Stimulated activated naive CD8-positive, alpha-beta T cell treated with anti-CD3 and anti-CD28 coated beads, Interleukin-15, amount 100 ng/mL, for 72 hours (primary cell): ENCODE measurements around the gene PUS7.
A peak's percentile ranks its signal among the peaks of the same experiment; 100 is the strongest.
"Not testable (repeated sequence)": the region's sequence is repeated elsewhere in the genome, so short reads cannot be mapped to it uniquely, and the experiment has no call there.

ENCODE experiments used
- ATAC-seq: fragments of 150-1000 bp; cut with Tn5 transposase; 2 replicates; pipeline ENCODE4 v1.10.0; 2021; ENCODE audit warnings: mild to moderate bottlenecking, moderate library complexity
- DNase-seq, 2 donors: peaks; one replicate each; pipeline ENCODE4 v3.0.0; 2021 to 2022
- H3K27ac Mint-ChIP-seq, 2 donors: one replicate each; pipeline ENCODE4 v1.8.0; 2022; ENCODE audit warnings: mild to moderate bottlenecking in 2 of 2, mixed read lengths in 2 of 2, moderate library complexity in 2 of 2
- H3K27me3 Mint-ChIP-seq: one replicate; pipeline ENCODE4 v1.8.0; 2022; ENCODE audit warnings: mixed read lengths
- H3K4me1 Mint-ChIP-seq: one replicate; pipeline ENCODE4 v1.8.0; 2022; ENCODE audit warnings: mild to moderate bottlenecking, mixed read lengths
- H3K4me3 Mint-ChIP-seq, 2 donors: one replicate each; pipeline ENCODE4 v1.8.0; 2022; ENCODE audit warnings: mild to moderate bottlenecking in 2 of 2, mixed read lengths in 2 of 2, moderate library complexity in 1 of 2
- H3K9me3 Mint-ChIP-seq, 2 donors: one replicate each; pipeline ENCODE4 v1.8.0; 2022; ENCODE audit warnings: mixed read lengths in 2 of 2

The PUS7 gene

DNA sequence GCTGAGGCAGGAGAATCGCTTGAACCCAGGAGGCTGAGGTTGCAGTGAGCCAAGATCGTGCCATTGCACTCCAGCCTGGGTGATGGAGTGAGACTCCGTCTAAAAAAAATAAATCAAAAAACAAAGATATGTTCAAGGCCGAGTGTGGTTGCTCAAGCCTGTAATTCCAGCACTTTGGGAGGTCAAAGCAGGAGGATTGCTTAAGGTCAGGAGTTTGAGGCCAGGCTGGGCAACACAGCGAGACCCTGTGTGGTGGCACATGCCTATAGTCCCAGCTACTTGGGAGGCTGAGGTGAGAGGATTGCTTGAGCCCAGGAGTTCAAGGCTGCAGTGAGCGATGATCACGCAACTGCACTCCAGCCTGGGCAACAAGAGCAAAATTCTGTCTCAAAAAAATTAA, 1.5 kb downstream of the PUS7 start:
- H3K27ac Mint-ChIP-seq, H3K9me3 Mint-ChIP-seq, DNase-seq, ATAC-seq, H3K27me3 Mint-ChIP-seq: not testable (repeated sequence)
- H3K4me3 Mint-ChIP-seq, result peak overlapping the region; percentile 57
- H3K4me1 Mint-ChIP-seq, result peaks cover 37% of the 10 kb centered on the region

DNA sequence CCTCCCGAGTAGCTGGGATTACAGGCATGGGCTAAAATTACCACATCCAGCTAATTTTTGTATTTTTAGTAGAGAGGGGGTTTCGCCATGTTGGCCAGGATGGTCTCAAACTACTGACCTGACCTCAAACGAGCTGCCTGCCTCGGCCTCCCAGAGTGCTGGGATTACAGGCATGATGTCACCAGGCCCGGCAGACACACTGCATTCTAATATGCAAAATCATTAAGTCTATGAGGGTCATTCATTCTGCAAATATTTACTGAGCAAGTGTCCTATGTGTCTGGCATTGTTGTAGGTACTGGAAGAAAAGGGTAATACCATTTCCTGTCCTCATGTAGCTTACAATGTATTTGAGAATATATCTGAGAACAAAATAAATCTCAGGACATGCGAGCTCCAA, 2.7 kb downstream of the PUS7 start:
- no peak for ATAC-seq
- Mint-ChIP-seq H3K4me3 (peak overlapping the region in 1 of 2 donors; percentile 31), H3K27ac (no peak overlapping the region)

DNA sequence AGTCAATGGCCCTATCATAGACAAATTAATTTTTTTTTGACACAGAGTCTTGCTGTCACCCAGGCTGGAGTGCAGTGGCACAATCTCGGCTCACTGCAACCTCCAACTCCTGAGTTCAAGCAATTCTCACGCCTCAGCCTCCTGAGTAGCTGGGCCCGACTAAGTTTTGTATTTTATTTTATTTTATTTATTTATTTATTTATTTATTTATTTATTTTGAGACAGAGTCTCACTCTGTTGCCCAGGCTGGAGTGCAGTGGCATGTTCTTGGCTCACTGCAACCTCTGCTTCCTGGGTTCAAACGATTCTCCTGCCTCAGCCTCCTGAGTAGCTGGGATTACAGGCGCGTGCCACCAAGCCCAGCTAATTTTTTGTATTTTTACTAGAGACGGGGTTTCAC, 6.5 kb downstream of the PUS7 start:
- H3K4me3 Mint-ChIP-seq, H3K27me3 Mint-ChIP-seq, H3K9me3 Mint-ChIP-seq, ATAC-seq, DNase-seq, H3K27ac Mint-ChIP-seq: not testable (repeated sequence)
- H3K4me1 Mint-ChIP-seq, result peaks cover 50% of the 10 kb centered on the region

More for the DNA sequence above, 2.7 kb downstream of the PUS7 start:
- Mint-ChIP-seq H3K27me3 (no peaks in the 10 kb centered on the region), H3K4me1 (peaks cover 48% of the 10 kb centered on the region), H3K9me3 (no peaks in the 10 kb centered on the region)
- DNase-seq, result no peak

DNA sequence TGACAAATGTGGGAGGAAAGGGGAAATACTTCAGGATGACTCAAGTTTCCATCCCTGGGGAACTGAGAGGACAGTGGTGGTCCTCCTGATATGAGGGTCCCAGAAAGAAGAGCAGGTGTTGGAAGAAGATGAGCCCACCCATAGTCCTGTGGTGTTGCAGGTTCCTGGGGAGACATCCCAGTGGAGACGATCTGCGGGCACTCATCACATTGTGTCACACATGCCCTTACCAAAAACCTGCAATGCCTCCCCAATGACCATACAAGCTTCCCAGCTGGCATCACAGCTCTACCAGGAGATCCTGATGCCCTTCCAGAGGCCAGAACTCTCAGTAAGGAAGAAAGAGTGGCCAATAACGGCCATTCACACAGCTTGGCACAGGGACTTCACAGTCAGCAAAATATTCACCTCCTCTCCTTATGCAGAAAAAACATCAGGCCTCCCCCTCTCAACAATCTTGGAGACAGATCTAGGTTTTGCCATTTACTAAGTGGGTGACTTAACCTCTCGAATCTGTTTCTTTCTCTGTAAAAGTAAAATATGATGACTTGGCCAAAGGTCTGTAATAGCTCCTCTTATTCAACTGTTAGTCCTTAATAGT, 9.0 kb downstream of the PUS7 start:
- H3K4me3 Mint-ChIP-seq, result peak overlapping the region in 1 of 2 donors; percentile 59
- ATAC-seq (no peak), DNase-seq (no peak)
- no peaks in the 10 kb centered on the region for H3K9me3 Mint-ChIP-seq
- H3K4me1 Mint-ChIP-seq, result peaks cover 31% of the 10 kb centered on the region
- H3K27me3 Mint-ChIP-seq, result no peaks in the 10 kb centered on the region
- H3K27ac Mint-ChIP-seq, result peak overlapping the region in 1 of 2 donors; percentile 23

DNA sequence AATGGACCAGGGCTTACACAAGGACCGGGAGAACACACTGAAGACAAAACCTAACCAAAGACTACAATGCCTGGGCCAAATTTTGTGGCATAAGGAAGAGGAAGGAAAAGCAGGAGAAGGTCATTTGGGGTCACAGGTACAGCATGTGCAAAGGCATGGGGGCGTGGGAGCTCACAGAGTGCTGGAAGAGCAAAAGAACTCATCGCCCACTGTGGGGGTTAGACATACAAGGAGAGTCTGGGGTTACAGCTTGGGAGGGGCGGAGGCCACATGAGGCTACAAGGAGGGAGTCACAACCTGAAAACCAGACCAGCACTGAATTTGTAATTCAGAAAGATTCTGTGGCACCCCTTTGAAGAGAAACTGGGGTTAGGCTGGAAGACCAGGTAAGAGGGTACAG, 9.7 kb downstream of the PUS7 start:
- H3K27ac Mint-ChIP-seq, result peak overlapping the region; percentile 2 to 23

DNA sequence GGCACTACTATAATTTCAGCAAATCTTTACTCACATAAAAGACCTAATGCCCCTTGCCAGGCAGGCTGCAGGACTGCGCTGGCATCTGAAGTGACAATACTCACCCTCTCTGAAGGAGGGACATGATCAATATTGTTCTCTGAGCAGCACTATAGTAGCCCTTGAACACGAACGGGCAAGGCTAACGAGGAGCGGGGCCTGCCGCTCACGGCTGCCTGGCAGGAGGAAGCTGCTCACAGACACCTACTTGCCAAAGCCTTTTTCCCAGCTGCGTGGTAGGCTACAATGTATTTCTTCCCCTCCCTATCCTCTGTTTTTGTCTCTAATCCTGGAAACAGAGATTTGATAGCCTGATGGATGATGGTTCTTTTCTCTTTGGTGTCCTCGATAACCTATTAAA, 19.9 kb downstream of the PUS7 start:
- no peaks in the 10 kb centered on the region for H3K27me3 Mint-ChIP-seq
- H3K4me3 Mint-ChIP-seq, result no peak overlapping the region
- DNase-seq (no peak), ATAC-seq (no peak)
- no peaks in the 10 kb centered on the region for H3K9me3 Mint-ChIP-seq
- H3K4me1 Mint-ChIP-seq, result no peaks in the 10 kb centered on the region
- no peak overlapping the region for H3K27ac Mint-ChIP-seq

More for the DNA sequence above, 9.7 kb downstream of the PUS7 start:
- Mint-ChIP-seq H3K27me3 (no peaks in the 10 kb centered on the region), H3K4me3 (peak overlapping the region; percentile 16 to 59), H3K9me3 (no peaks in the 10 kb centered on the region), H3K4me1 (peaks cover 31% of the 10 kb centered on the region)
- no peak for DNase-seq
- ATAC-seq, result peak; percentile 52

DNA sequence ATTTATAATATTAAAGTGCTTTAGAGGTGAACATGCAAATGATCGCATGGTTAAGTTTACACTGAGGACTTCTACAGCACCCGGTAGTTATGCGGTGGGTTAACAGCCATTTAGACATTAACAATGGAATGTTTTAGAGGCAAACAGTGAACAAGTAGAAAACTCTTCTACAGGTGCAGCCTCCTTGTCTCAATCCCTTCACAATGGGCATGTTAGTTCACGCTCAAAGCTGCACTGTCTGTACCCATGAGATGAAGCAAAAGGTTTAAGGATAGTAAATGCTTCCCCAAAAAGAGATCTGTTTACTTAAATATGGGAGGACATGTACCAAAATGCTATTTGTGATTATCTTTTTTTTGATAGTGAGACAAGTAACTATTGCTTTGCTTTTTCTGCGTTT, 25.1 kb downstream of the PUS7 start:
- Mint-ChIP-seq H3K27me3 (no peaks in the 10 kb centered on the region), H3K27ac (no peak overlapping the region), H3K4me3 (no peak overlapping the region), H3K4me1 (no peaks in the 10 kb centered on the region), H3K9me3 (no peaks in the 10 kb centered on the region)
- ATAC-seq, result no peak
- no peak for DNase-seq

DNA sequence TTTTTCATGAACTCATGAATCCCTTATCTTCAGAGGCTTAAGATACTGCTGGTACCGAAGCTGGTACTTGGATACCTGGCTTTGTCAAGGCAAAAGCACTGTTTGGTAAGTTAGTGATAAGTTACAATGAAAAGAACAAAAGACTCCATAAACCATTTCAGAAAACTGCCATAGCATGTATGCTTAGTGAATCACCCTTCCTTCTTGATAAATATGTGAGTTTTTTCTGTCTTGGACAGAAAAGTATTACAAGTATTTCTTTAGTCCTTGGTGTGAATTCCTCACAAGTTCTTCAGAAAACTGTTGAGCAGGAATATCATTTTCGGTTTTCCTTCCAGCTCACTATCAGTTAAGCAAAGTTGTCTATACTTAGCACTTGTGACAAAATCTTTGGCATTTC, 25.6 kb downstream of the PUS7 start:
- ATAC-seq, result no peak
- DNase-seq, result no peak
- Mint-ChIP-seq H3K9me3 (no peaks in the 10 kb centered on the region), H3K27me3 (no peaks in the 10 kb centered on the region), H3K4me3 (no peak overlapping the region), H3K4me1 (no peaks in the 10 kb centered on the region), H3K27ac (no peak overlapping the region)

DNA sequence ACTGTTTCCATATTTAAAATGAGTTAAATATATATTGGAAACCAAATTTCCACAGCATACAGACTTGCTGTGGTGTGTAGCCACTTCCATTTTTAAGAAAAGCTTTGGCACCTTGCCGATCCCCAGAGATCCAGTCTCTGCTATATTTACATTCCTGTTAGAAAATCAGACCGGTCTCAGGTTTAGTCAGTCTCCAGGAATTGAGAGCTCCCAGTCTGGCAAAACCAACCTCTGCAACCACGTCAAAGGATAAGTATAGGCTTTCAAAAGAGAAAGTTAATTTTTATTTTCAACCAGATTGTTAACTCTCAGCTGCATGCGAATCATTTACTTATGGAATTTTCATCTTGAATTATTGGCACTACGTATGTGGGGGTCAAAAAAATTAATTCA, 28.2 kb downstream of the PUS7 start:
- Mint-ChIP-seq H3K9me3 (no peaks in the 10 kb centered on the region), H3K27me3 (no peaks in the 10 kb centered on the region), H3K4me3 (no peak overlapping the region), H3K4me1 (no peaks in the 10 kb centered on the region), H3K27ac (no peak overlapping the region)
- no peak for DNase-seq
- ATAC-seq, result no peak

DNA sequence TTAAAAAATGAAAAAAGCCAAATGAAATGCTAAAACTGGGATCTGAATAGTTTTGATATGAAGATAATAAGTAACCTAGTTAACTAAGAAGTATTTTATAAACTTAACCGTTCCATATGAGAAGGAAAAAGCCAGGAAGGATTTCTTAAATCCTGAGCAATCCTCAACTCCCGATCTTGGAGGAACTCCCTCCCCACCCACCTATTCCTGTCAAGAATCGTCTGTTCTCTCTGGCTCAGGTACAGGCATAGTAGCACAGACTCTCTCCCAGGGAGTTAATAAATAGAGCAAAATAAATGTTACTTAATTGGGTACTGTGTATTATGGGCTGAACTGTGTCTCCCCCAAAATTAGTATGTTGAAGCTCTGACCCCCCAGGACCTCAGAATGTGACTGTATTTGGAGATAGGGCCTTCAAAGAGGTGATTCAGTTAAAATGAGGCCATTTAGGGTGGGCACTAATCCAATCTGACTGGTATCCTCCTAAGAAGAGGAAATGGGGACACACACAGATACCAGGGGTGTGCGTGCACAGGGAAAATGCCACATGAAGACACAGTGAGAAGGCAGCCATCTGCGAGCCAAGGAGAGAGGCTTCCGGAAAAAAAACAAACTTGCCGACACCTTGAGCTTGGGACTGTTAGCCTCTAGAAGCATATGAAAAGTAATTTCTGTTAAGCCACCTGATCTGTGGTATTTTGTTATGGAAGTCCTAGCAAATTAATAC, 28.7 kb downstream of the PUS7 start:
- H3K4me1 Mint-ChIP-seq, result no peaks in the 10 kb centered on the region
- no peak for DNase-seq

DNA sequence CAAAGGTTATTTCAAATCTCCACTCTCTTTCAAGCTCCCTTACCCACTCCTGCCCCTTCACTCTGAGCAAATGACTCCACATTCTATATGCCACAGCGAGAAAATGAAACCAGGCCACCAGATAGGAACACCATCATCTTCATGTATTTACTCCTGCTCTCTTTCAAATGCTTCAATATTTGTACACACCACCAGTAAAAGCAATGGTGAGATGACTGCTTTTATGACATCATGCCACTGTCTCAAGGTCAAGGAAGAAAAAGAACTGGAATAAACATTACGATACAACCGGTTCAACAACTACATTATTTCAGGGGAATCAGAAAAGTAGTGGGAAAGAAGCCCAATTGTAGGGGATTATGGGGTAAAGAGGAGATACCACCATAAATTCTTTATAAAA, 32.7 kb downstream of the PUS7 start:
- Mint-ChIP-seq H3K4me1 (no peaks in the 10 kb centered on the region), H3K27me3 (no peaks in the 10 kb centered on the region), H3K9me3 (no peaks in the 10 kb centered on the region), H3K4me3 (no peak overlapping the region), H3K27ac (no peak overlapping the region)
- no peak for DNase-seq
- no peak for ATAC-seq

More for the DNA sequence above, 28.7 kb downstream of the PUS7 start:
- ATAC-seq, result no peak
- Mint-ChIP-seq H3K27me3 (no peaks in the 10 kb centered on the region), H3K4me3 (no peak overlapping the region), H3K9me3 (no peaks in the 10 kb centered on the region), H3K27ac (no peak overlapping the region)

DNA sequence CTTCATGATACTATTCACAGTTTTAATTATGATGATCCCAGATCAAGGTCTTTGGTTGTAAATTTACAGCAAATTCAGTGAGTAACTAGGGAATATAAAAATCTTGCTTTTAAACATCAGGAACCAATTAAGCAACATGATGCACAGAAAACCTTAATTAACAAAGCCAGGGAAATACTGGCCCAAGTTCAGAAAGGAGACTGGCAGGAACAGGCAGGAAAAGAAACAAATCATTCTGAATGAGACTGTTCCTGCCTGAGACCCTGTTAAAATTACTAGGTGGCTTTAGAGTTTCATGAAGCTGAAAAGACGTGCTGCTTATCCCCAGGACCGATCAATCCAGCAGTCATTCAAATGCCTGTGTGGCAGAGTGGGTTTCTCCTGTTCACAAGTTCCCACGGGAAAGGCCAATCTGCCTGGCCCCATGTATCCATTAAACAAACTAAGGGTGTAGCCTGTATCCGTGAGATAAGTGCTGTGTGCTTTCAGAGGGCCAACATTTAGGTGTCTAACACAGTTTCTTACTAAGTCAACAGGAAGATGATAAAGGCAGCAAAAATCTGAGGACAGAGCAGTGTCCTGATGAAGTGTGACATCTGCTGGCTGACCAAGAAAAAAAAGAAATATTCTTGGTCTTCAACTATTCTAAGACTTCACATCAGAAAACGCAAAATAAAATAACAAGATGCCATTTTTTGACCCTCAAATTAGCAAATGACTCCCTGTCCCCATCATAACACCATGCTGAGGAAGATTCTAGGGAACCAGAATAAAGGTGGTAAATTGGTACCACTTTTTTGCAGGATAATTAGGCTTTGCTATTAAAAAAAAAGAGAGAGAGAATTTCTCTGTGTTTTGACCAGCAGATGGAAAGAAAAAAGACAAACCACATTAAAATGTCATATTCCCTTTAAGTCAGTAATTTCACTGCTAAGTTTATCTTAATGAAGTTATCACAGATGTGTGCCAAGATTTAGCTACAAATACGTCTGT, 34.2 kb downstream of the PUS7 start:
- Mint-ChIP-seq H3K9me3 (no peaks in the 10 kb centered on the region), H3K4me3 (no peak overlapping the region), H3K27me3 (no peaks in the 10 kb centered on the region), H3K4me1 (no peaks in the 10 kb centered on the region), H3K27ac (no peak overlapping the region)
- DNase-seq (no peak), ATAC-seq (no peak)

DNA sequence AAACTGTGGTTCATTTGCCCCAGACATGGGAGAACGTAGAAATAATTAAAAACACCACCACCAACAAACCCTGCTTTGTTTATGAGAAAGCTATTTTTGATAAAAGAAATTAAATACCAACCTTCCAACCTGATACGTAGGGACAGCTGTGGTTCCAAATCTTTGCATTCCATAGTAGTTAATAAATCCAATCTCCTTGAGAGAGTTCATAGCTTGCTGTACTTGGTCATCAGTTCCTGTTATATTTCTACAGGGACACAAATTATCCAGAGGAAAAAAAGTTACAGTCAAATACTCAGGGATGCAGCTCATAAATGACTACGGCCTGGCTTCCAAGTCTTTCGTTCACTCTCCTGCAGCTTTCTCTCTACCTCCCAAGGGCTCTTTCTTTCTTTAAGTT, 41.1 kb downstream of the PUS7 start:
- Mint-ChIP-seq H3K9me3 (no peaks in the 10 kb centered on the region), H3K4me1 (no peaks in the 10 kb centered on the region), H3K4me3 (no peak overlapping the region), H3K27me3 (no peaks in the 10 kb centered on the region), H3K27ac (no peak overlapping the region)
- no peak for DNase-seq
- no peak for ATAC-seq

DNA sequence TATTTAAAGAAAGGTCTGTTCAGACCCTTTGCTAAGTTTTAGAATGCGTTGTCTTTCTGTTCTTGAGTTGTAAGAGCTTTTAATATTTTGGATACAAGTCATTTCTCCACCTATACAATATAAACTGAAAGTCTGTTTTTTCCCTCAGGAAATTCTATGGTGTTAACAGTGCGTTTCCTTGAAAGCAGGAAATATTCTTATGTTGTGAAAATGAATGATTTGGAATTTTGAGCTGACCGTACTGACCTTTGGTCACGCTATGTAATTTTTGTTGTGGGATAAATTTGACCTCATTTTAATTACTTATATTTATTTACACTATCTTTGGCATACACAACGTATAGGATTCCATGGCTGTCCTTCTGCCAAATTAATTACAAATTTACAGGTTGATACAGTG, 43.5 kb downstream of the PUS7 start:
- DNase-seq (no peak), ATAC-seq (no peak)
- Mint-ChIP-seq H3K27ac (no peak overlapping the region), H3K4me1 (no peaks in the 10 kb centered on the region), H3K9me3 (no peaks in the 10 kb centered on the region), H3K27me3 (no peaks in the 10 kb centered on the region), H3K4me3 (no peak overlapping the region)

DNA sequence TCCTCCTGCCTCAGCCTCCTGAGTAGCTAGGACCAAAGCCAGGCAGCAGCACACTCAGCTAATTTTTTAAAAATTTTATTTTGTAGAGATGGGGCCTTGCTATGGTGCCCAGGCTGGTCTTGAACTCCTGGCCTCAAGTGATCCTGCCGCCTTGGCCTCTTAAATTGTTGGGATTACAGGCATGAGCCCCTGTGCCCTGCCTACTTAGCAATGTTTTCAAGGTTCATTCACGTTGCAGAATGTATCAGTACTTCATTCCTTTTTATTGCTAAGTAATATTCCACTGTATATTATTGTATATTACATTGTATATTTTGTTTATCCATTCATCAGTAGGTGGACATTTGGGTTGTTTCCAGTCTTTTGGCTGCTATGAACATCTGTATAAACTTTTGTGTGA, 44.2 kb downstream of the PUS7 start:
- Mint-ChIP-seq H3K9me3 (no peaks in the 10 kb centered on the region), H3K4me1 (no peaks in the 10 kb centered on the region), H3K27ac (no peak overlapping the region), H3K27me3 (no peaks in the 10 kb centered on the region), H3K4me3 (no peak overlapping the region)
- no peak for ATAC-seq
- DNase-seq, result no peak

DNA sequence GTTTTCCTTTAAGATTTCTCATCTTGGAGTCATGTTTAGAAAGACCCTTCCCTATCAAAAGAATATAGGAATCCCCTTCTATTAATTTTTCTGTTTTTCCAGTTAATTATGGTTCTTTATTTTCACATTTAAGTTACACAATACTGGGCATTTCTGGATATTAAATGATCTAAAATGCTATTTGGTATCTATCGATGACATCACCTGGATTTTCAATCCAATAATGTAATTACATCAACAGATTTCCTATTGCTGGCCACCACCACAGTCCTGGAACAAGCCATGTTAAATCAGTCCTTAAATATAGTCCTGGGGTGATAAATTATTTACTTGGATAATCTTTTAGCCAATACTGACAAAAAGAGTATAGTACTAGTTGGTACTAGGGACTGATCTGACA, 48.0 kb downstream of the PUS7 start:
- DNase-seq, result no peak
- Mint-ChIP-seq H3K4me1 (no peaks in the 10 kb centered on the region), H3K9me3 (no peaks in the 10 kb centered on the region), H3K4me3 (no peak overlapping the region), H3K27ac (no peak overlapping the region), H3K27me3 (no peaks in the 10 kb centered on the region)
- ATAC-seq, result no peak
